HEK293T (cell line): ENCODE results near the gene NAT16.

Experiments used
- ARNT ChIP-seq: fragments of 450-650 bp; IDR thresholded peaks from 2 replicates; pipeline ENCODE4 v1.6.1; 2017; ENCODE audit warnings: mild to moderate bottlenecking
- CTBP1 ChIP-seq: fragments of 450-650 bp; IDR thresholded peaks from 2 replicates; pipeline ENCODE4 v1.6.1; 2016; ENCODE audit warnings: borderline replicate concordance
- FOXA1 ChIP-seq: fragments of 450-650 bp; IDR thresholded peaks from 2 replicates; pipeline ENCODE4 v1.6.1; 2016; ENCODE audit warnings: mild to moderate bottlenecking
- FOXK2 ChIP-seq: fragments of 450-650 bp; IDR thresholded peaks from 2 replicates; pipeline ENCODE4 v1.6.1; 2016; ENCODE audit warnings: mild to moderate bottlenecking
- FOXM1 ChIP-seq: fragments of 450-650 bp; IDR thresholded peaks from 2 replicates; pipeline ENCODE4 v1.6.1; 2017; ENCODE audit warnings: mild to moderate bottlenecking, borderline replicate concordance
- HDGF ChIP-seq: fragments of 450-650 bp; IDR thresholded peaks from 2 replicates; pipeline ENCODE4 v1.6.1; 2017; ENCODE audit warnings: antibody characterized with exemption, borderline replicate concordance
- NFRKB ChIP-seq: fragments of 450-650 bp; IDR thresholded peaks from 2 replicates; pipeline ENCODE4 v1.6.1; 2016; ENCODE audit warnings: mild to moderate bottlenecking, moderate library complexity
- SP1 ChIP-seq: fragments of 450-650 bp; IDR thresholded peaks from 2 replicates; pipeline ENCODE4 v1.6.1; 2017
- SUZ12 ChIP-seq: fragments of 450-650 bp; IDR thresholded peaks from 2 replicates; pipeline ENCODE4 v1.6.1; 2016; ENCODE audit warnings: mild to moderate bottlenecking
- TARDBP ChIP-seq: fragments of 450-650 bp; IDR thresholded peaks from 2 replicates; pipeline ENCODE4 v1.6.1; 2016
- ZNF384 ChIP-seq: fragments of 450-650 bp; IDR thresholded peaks from 2 replicates; pipeline ENCODE4 v1.6.1; 2016

DNA sequence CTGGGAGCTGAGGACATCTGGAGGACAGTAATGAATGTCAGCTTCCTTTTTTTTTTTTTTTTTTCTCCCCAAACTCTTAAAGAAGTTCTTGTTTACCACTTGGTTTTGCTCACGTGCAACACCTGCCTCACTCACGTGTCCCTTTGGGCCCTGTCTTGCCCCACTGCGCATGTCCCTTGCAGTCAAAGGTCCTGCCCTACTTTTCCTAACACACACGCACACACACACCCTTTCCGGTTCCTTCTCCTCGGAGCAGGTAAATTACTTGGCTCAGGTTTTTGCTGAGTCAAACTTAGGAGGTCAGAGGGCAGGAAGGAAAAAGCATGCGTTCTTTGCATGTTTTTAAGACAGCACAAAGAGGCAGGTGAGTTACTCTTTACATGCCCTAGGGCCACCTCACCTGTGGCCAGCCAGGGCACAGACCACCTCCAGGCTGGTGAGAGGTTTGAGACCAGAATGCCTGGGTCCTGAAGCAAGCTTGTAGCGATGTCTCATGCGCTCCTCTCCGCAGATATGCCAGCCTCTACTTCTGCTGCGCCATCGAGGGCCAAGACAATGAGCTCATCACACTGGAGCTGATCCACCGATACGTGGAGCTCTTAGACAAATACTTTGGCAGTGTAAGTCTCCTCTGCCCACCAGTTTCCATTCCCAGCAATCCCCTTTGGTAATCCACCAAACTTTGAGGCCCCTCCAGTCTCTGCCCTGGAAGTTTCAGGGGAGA, 23.1 kb downstream of the NAT16 start:
- no peak for TF ChIP-seq FOXA1
- TF ChIP-seq HDGF, result no peak
- TF ChIP-seq SP1, result no peak
- TF ChIP-seq FOXK2, result no peak
- TF ChIP-seq ARNT, result no peak
- no peak for TF ChIP-seq NFRKB
- no peak for TF ChIP-seq SUZ12
- TF ChIP-seq CTBP1, result no peak
- no peak for TF ChIP-seq TARDBP
- no peak for TF ChIP-seq FOXM1
- TF ChIP-seq ZNF384, result no peak
